Fibroblast of skin of scalp (primary cell): ENCODE measurements around the gene COX6A2.

Experiments used
- DNase-seq: peaks from one replicate; pipeline ENCODE4 v3.0.0-alpha.2; 2013

COX6A2 gene

GRCh38 chr16:31407406-31407805 lies 20.8 kb downstream of the COX6A2 start:
- DNase-seq: no peak

- peak; percentile 12 for DNase-seq
Measured at GRCh38 chr16:31404353-31405064, 23.7 kb downstream of the COX6A2 start.

GRCh38 chr16:31403590-31404352 lies 24.4 kb downstream of the COX6A2 start:
- DNase-seq: no peak

- DNase-seq: peak; percentile 8
Measured at GRCh38 chr16:31402687-31403086, 25.5 kb downstream of the COX6A2 start.

GRCh38 chr16:31401436-31401835 lies 26.7 kb downstream of the COX6A2 start:
- DNase-seq: no peak

GRCh38 chr16:31400191-31400590 lies 28.0 kb downstream of the COX6A2 start:
- no peak for DNase-seq

- no peak for DNase-seq
Measured at GRCh38 chr16:31397701-31398100, 30.5 kb downstream of the COX6A2 start.

GRCh38 chr16:31397096-31397660 lies 31.0 kb downstream of the COX6A2 start:
- no peak for DNase-seq

- no peak for DNase-seq
Measured at GRCh38 chr16:31395647-31396046, 32.5 kb downstream of the COX6A2 start.

- no peak for DNase-seq
Measured at GRCh38 chr16:31393056-31393455, 35.1 kb downstream of the COX6A2 start, which contains the start of gene ITGAD. TSS of gene ITGAD (plus strand) at chr16:31393335. CDS start at chr16:31393361, 26 bp downstream.

- DNase-seq: no peak
Measured at GRCh38 chr16:31390504-31391041, 37.6 kb downstream of the COX6A2 start.

- DNase-seq: no peak
Measured at GRCh38 chr16:31388535-31388934, 39.6 kb downstream of the COX6A2 start.

- no peak for DNase-seq
Measured at GRCh38 chr16:31386157-31386984, 41.8 kb downstream of the COX6A2 start.

- no peak for DNase-seq
Measured at GRCh38 chr16:31385680-31386079, 42.5 kb downstream of the COX6A2 start.

- DNase-seq: peak; percentile 16
Measured at GRCh38 chr16:31382485-31383161, 45.5 kb downstream of the COX6A2 start.

GRCh38 chr16:31380201-31380600 lies 48.0 kb downstream of the COX6A2 start:
- DNase-seq: no peak
